Common myeloid progenitor, CD34-positive (primary cell): ENCODE measurements around the gene ZNF608. TPM values are rescaled to one million over a fixed set of nuclear protein-coding genes. Genes with fewer than 3 reads are reported as not detected.
A peak's percentile ranks its signal among the peaks of the same experiment; 100 is the strongest.

Experiments
- CTCF ChIA-PET: fragments of 350-600 bp; sonication (Branson Sonifier 250); formaldehyde crosslinking; loops from one replicate; lab custom pipeline; 2021; ENCODE audit warnings: antibody characterized with exemption; lab: Charles Lee
- POLR2A ChIA-PET: fragments of 350-600 bp; sonication (Branson Sonifier 250); formaldehyde crosslinking; loops from one replicate; lab custom pipeline; 2021; ENCODE audit warnings: antibody characterized with exemption; lab: Charles Lee
- DNase-seq, 3 donors: peaks; one replicate each; pipeline versions ENCODE4 v3.0.0 to v3.0.0-alpha.2; 2013
- H3K27ac ChIP-seq, 2 experiments: 1 replicate in 1 of 2; 2 replicates in 1 of 2; pipeline ENCODE4 v1.7.0; 2013; ENCODE audit warnings: inconsistent platforms in 2 of 2, low read length in 2 of 2, mild to moderate bottlenecking in 2 of 2, low read depth in 1 of 2, moderate library complexity in 1 of 2; ENCODE audit not compliant: severe bottlenecking in 2 of 2, insufficient read depth in 1 of 2, poor library complexity in 1 of 2
- H3K27me3 ChIP-seq, 5 experiments: replicated peaks in 2 of 5; 1 replicate in 3 of 5; 2 replicates in 2 of 5; pipeline versions ENCODE4 v1.6.1 to v1.7.0; 2013; ENCODE audit warnings: low read length in 4 of 5, mild to moderate bottlenecking in 2 of 5, moderate library complexity in 2 of 5, inconsistent platforms in 1 of 5; ENCODE audit not compliant: insufficient read depth in 5 of 5, control insufficient read depth in 4 of 5
- H3K36me3 ChIP-seq, 4 experiments: 1 replicate in 2 of 4; 2 replicates in 2 of 4; pipeline versions ENCODE4 v1.6.1 to v1.7.0; 2013; ENCODE audit warnings: low read length in 3 of 4, control low read depth in 1 of 4, mild to moderate bottlenecking in 1 of 4; ENCODE audit not compliant: control insufficient read depth in 4 of 4, insufficient read depth in 4 of 4
- H3K4me1 ChIP-seq, 4 experiments: 1 replicate in 3 of 4; 2 replicates in 1 of 4; pipeline versions ENCODE4 v1.6.1 to v1.7.1; 2013; ENCODE audit warnings: low read length in 3 of 4, mild to moderate bottlenecking in 3 of 4, control low read depth in 1 of 4, inconsistent platforms in 1 of 4, moderate library complexity in 1 of 4; ENCODE audit not compliant: control insufficient read depth in 4 of 4, insufficient read depth in 4 of 4; ENCODE audit errors: control extremely low read depth in 1 of 4
- H3K4me3 ChIP-seq, 7 experiments: 1 replicate in 4 of 7; 2 replicates in 3 of 7; pipeline versions ENCODE4 v1.5.1 to v1.7.0; 2013; ENCODE audit warnings: mild to moderate bottlenecking in 7 of 7, low read length in 6 of 7, moderate library complexity in 6 of 7, inconsistent platforms in 2 of 7, low read depth in 2 of 7, control low read depth in 1 of 7; ENCODE audit not compliant: insufficient read depth in 4 of 7, control insufficient read depth in 1 of 7; ENCODE audit errors: extremely low read depth in 1 of 7
- H3K9me3 ChIP-seq, 5 experiments: 1 replicate in 4 of 5; 2 replicates in 1 of 5; pipeline versions ENCODE4 v1.6.1 to v1.7.1; 2013; ENCODE audit warnings: low read length in 4 of 5, mild to moderate bottlenecking in 2 of 5, inconsistent platforms in 1 of 5, low read depth in 1 of 5, moderate library complexity in 1 of 5; ENCODE audit not compliant: control insufficient read depth in 4 of 5, insufficient read depth in 2 of 5; ENCODE audit errors: control extremely low read depth in 1 of 5
- WGBS: methylation state at CpG from one replicate; pipeline ENCODE4 v1.1.5; 2013; ENCODE audit not compliant: insufficient coverage; 5-methylcytosine and 5-hydroxymethylcytosine counted together
- polyA plus RNA-seq: library from polyadenylated mRNA; unstranded; fragments of 120-200 nt; gene quantifications from one replicate; pipeline ENCODE4 v1.2.1, GENCODE V29; 2013

The ZNF608 gene, protein sequence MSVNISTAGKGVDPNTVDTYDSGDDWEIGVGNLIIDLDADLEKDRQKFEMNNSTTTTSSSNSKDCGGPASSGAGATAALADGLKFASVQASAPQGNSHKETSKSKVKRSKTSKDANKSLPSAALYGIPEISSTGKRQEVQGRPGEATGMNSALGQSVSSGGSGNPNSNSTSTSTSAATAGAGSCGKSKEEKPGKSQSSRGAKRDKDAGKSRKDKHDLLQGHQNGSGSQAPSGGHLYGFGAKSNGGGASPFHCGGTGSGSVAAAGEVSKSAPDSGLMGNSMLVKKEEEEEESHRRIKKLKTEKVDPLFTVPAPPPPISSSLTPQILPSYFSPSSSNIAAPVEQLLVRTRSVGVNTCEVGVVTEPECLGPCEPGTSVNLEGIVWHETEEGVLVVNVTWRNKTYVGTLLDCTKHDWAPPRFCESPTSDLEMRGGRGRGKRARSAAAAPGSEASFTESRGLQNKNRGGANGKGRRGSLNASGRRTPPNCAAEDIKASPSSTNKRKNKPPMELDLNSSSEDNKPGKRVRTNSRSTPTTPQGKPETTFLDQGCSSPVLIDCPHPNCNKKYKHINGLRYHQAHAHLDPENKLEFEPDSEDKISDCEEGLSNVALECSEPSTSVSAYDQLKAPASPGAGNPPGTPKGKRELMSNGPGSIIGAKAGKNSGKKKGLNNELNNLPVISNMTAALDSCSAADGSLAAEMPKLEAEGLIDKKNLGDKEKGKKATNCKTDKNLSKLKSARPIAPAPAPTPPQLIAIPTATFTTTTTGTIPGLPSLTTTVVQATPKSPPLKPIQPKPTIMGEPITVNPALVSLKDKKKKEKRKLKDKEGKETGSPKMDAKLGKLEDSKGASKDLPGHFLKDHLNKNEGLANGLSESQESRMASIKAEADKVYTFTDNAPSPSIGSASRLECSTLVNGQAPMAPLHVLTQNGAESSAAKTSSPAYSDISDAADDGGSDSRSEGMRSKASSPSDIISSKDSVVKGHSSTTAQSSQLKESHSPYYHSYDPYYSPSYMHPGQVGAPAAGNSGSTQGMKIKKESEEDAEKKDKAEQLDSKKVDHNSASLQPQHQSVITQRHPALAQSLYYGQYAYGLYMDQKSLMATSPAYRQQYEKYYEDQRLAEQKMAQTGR (N-terminal part only)
- polyA plus RNA-seq, result 10.6 TPM

GRCh38 chr5:124745928-124746915 lies at the start of gene ZNF608:
ZNF608 (minus strand) TSS chr5:124746639; CDS start chr5:124744989, 1,650 bp downstream.
- CTCF ChIA-PET, result interaction anchor here (1.0 kb wide), 1 partner anchor 22 kb away, joined by 3 read pairs; no protein-coding TSS in a partner anchor
- peak in 2 of 3 donors; percentile 77 to 86 for DNase-seq

DNA sequence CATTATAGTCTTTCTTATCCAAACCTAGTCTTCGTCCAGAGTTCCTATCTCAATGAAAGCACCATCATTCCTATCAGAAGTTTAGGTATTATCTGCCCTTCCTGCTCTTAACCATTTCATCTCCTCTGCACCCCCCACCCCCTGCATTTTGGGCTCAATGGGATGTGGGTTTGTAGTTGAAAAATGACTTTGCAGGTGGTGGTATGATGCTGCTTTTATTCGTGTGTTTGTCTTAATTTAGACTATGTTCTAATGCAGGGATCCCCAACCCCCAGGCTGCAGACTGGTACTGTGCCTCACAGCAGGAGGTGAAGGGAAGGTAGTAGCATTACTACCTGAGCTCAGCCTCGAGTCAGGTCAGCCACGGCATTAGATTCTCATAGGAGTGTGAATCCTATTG lies 49.4 kb upstream of the ZNF608 start:
- no peak overlapping the region for H3K27ac ChIP-seq
- ChIA-PET CTCF (interaction anchor here (1.0 kb wide), 1 partner anchor 13 kb away, joined by 4 read pairs; no protein-coding TSS in a partner anchor), POLR2A (no interaction called here)
- 70% methylated on average over 2 of the region's 4 CpGs for WGBS
- H3K4me1 ChIP-seq, result no peaks in the 10 kb centered on the region
- DNase-seq, result no peak
- no peaks in the 10 kb centered on the region for H3K36me3 ChIP-seq
- no peaks in the 10 kb centered on the region for H3K27me3 ChIP-seq
- no peak overlapping the region for H3K4me3 ChIP-seq
- no peaks in the 10 kb centered on the region for H3K9me3 ChIP-seq

More at GRCh38 chr5:124745928-124746915, at the start of gene ZNF608:
- Histone ChIP-seq H3K27me3 (no peaks in the 10 kb centered on the region), H3K36me3 (peaks cover 0 to 2% (median 0%) of the 10 kb centered on the region in 4 experiments), H3K9me3 (no peaks in the 10 kb centered on the region), H3K27ac (peak within 1 kb of the TSS; percentile 74 to 90), H3K4me3 (peak within 1 kb of the TSS; percentile 20 to 96 (median 85)), H3K4me1 (peaks cover 13 to 56% (median 42%) of the 10 kb centered on the region in 4 experiments)
- POLR2A ChIA-PET, result no interaction called here
- WGBS, result 2% methylated on average over 12 of the region's 18 CpGs

- Histone ChIP-seq H3K4me1 (no peaks in the 10 kb centered on the region), H3K9me3 (no peaks in the 10 kb centered on the region), H3K4me3 (no peak overlapping the region), H3K36me3 (no peaks in the 10 kb centered on the region), H3K27ac (no peak overlapping the region), H3K27me3 (no peaks in the 10 kb centered on the region)
- POLR2A ChIA-PET, result no interaction called here
- CTCF ChIA-PET, result no interaction called here
- DNase-seq, result peak in 1 of 3 donors; percentile 29
- WGBS, result 46% methylated on average over 4 of the region's 7 CpGs
Measured at GRCh38 chr5:124790895-124791732, 44.7 kb upstream of the ZNF608 start.

DNA sequence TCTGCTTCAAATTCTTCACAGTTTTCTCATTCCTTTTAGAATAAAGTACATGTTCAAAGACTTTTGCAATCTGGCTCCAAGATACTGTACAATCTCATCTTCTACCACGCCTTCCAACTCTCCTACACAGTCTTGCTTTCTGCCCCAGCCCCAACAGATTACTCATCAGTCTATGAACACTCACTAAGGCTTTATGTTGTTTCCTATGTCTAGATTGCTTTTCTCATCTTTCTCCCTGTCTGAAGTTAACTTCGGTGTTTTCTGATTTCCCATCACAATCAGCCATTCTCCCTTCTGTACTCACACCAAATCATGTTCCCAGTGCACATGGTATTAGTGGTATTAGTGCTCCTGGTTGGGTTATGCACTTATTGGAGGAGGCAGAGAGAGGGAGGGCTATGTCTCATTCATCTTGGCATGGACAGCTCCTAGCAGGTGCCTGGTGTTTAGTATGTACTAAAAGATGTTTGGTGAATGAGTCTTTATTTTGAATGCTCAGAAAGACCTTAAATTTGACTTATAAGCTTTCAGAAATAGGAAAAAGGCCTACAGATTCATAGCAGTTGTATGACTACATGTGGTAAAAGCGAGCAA lies 44.0 kb upstream of the ZNF608 start:
- H3K4me1 ChIP-seq, result no peaks in the 10 kb centered on the region
- WGBS, result 100% methylated on average over 1 of the region's 3 CpGs
- H3K9me3 ChIP-seq, result no peaks in the 10 kb centered on the region
- H3K4me3 ChIP-seq, result no peak overlapping the region
- CTCF ChIA-PET, result no interaction called here
- DNase-seq, result no peak
- H3K36me3 ChIP-seq, result no peaks in the 10 kb centered on the region
- POLR2A ChIA-PET, result no interaction called here
- H3K27ac ChIP-seq, result no peak overlapping the region
- no peaks in the 10 kb centered on the region for H3K27me3 ChIP-seq

DNA sequence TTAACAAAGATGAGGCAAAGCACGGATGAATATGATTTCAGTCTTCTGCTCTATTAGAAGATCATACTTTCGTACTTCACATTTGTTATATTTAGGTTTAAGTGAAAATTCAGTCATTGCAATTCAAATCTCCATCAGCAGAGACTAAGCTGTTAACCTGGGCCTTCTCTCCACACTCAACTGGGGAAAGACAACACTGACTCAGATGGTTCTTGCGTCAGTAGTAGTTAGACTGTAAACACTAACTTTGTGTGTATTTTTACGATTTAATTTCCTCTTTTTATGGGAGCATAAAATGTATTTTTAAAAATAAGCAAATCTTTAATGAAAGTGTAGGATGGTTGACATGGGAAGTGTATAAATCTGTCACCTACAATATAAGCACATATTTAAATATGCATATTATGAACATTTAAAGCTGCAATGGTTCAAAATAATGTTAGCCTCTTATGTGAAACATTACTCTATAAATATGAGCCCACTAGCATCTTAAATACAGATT lies 42.7 kb upstream of the ZNF608 start:
- no peaks in the 10 kb centered on the region for H3K36me3 ChIP-seq
- no peak overlapping the region for H3K4me3 ChIP-seq
- no CpG with 5 or more reads among the region's 4 CpGs for WGBS
- no peaks in the 10 kb centered on the region for H3K27me3 ChIP-seq
- ChIA-PET POLR2A (no interaction called here), CTCF (no interaction called here)
- H3K9me3 ChIP-seq, result no peaks in the 10 kb centered on the region
- H3K4me1 ChIP-seq, result no peaks in the 10 kb centered on the region
- no peak for DNase-seq
- H3K27ac ChIP-seq, result no peak overlapping the region
